Activated T-cell treated with anti-CD3 and anti-CD28 coated beads, Interleukin-2, amount 50 U/mL, for 4 hours (primary cell): Measurements from ENCODE around the gene NASP. TPM values are rescaled to one million over a fixed set of nuclear protein-coding genes. Genes with fewer than 3 reads are reported as not detected.
"Not testable (repeated sequence)": the region's sequence is repeated elsewhere in the genome, so short reads cannot be mapped to it uniquely, and the experiment has no call there.

ENCODE experiments used
- ATAC-seq, 2 donors: fragments of 200-7000 bp; cut with Tn5 transposase; one replicate each; pipeline ENCODE4 v1.10.0; 2021
- DNase-seq: peaks from one replicate; pipeline ENCODE4 v3.0.0-alpha.2; 2020
- H3K27me3 Mint-ChIP-seq: one replicate; pipeline ENCODE4 v1.8.0; 2021; ENCODE audit warnings: low read depth, mixed read lengths
- H3K36me3 Mint-ChIP-seq: one replicate; pipeline ENCODE4 v1.8.0; 2022; ENCODE audit warnings: mixed read lengths; ENCODE audit not compliant: insufficient read depth
- H3K4me1 Mint-ChIP-seq: one replicate; pipeline ENCODE4 v1.8.0; 2021; ENCODE audit warnings: low read depth, mixed read lengths
- H3K4me3 Mint-ChIP-seq: one replicate; pipeline ENCODE4 v1.8.0; 2021; ENCODE audit warnings: mild to moderate bottlenecking, moderate library complexity, mixed read lengths
- H3K9me3 Mint-ChIP-seq: one replicate; pipeline ENCODE4 v1.8.0; 2021; ENCODE audit warnings: mixed read lengths
- total RNA-seq, 3 donors: library from RNA; stranded (reverse); gene quantifications; one replicate each; pipeline ENCODE4 v1.2.1, GENCODE V29; 2021

NASP gene
- total RNA-seq, 3 donors from 2014 or later = 243 to 271 (median 268) TPM

- no peak for ATAC-seq
- no peaks in the 10 kb centered on the region for H3K27me3 Mint-ChIP-seq
- H3K4me3 Mint-ChIP-seq = peak overlapping the region; percentile 99
- peaks cover 2% of the 10 kb centered on the region for H3K36me3 Mint-ChIP-seq
- H3K9me3 Mint-ChIP-seq = no peaks in the 10 kb centered on the region
- peaks cover 31% of the 10 kb centered on the region for H3K4me1 Mint-ChIP-seq
- DNase-seq = no peak
Observed at GRCh38 chr1:45585496-45586075, 1.7 kb downstream of the NASP start.

- H3K4me1 Mint-ChIP-seq = peaks cover 33% of the 10 kb centered on the region
- DNase-seq (no peak), ATAC-seq (no peak)
- H3K36me3 Mint-ChIP-seq = peaks cover 5% of the 10 kb centered on the region
- H3K4me3 Mint-ChIP-seq = peak overlapping the region; percentile 99
- no peaks in the 10 kb centered on the region for H3K9me3 Mint-ChIP-seq
- H3K27me3 Mint-ChIP-seq = no peaks in the 10 kb centered on the region
Observed at GRCh38 chr1:45586769-45587168, 2.9 kb downstream of the NASP start.

DNA sequence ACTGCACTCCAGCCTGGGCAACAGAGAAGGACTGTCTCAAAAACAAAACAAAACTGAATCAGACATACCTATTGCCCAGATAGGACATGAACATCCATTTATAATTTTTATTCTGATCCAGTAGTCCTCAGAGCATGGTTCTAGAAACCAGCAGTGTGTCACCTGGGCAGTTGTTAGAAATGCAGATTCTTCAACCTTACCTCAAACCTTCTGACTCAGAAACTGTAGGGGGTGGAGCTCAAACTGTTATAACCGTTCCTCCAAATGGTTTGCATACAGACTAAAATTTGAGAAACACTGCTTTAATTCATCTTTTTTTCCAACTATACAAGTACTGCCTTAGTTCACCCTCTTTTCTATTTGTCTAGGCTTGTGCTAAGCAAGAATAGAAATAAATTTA is 6.0 kb downstream of the NASP start:
- DNase-seq (no peak), ATAC-seq (no peak)
- H3K27me3 Mint-ChIP-seq = no peaks in the 10 kb centered on the region
- no peaks in the 10 kb centered on the region for H3K9me3 Mint-ChIP-seq
- peaks cover 16% of the 10 kb centered on the region for H3K36me3 Mint-ChIP-seq
- H3K4me1 Mint-ChIP-seq = peaks cover 28% of the 10 kb centered on the region
- no peak overlapping the region for H3K4me3 Mint-ChIP-seq

GRCh38 chr1:45594412-45594811 is 10.6 kb downstream of the NASP start:
- H3K36me3 Mint-ChIP-seq = peaks cover 31% of the 10 kb centered on the region
- H3K4me1 Mint-ChIP-seq = peaks cover 17% of the 10 kb centered on the region
- H3K9me3 Mint-ChIP-seq = no peaks in the 10 kb centered on the region
- H3K4me3 Mint-ChIP-seq = no peak overlapping the region
- no peak for DNase-seq
- peak in 1 of 2 donors; percentile 27 for ATAC-seq
- no peaks in the 10 kb centered on the region for H3K27me3 Mint-ChIP-seq

GRCh38 chr1:45596765-45597164 is 12.9 kb downstream of the NASP start:
- not testable (repeated sequence) for ATAC-seq, H3K27me3 Mint-ChIP-seq, H3K9me3 Mint-ChIP-seq, H3K4me3 Mint-ChIP-seq, DNase-seq
- H3K36me3 Mint-ChIP-seq = peaks cover 35% of the 10 kb centered on the region
- peaks cover 27% of the 10 kb centered on the region for H3K4me1 Mint-ChIP-seq

- H3K4me1 Mint-ChIP-seq = peaks cover 37% of the 10 kb centered on the region
- ATAC-seq = no peak
Observed at GRCh38 chr1:45604239-45604638, 20.4 kb downstream of the NASP start.

DNA sequence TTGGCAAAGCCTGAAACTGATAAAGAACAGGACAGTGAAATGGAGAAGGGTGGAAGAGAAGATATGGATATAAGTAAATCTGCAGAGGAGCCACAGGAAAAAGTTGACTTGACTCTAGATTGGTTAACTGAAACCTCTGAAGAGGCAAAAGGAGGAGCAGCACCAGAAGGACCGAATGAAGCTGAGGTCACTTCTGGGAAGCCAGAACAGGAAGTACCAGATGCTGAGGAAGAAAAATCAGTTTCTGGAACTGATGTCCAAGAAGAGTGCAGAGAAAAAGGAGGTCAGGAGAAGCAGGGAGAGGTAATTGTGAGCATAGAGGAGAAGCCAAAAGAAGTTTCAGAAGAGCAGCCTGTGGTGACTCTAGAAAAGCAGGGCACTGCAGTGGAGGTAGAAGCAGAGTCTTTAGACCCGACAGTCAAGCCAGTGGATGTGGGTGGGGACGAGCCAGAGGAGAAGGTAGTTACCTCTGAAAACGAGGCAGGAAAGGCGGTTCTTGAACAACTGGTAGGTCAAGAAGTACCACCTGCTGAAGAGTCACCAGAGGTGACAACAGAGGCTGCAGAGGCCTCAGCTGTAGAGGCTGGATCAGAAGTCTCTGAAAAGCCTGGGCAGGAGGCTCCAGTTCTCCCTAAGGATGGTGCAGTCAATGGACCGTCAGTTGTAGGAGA is 23.7 kb downstream of the NASP start:
- no peaks in the 10 kb centered on the region for H3K9me3 Mint-ChIP-seq
- H3K27me3 Mint-ChIP-seq = no peaks in the 10 kb centered on the region
- H3K4me3 Mint-ChIP-seq = no peak overlapping the region
- H3K36me3 Mint-ChIP-seq = peaks cover 48% of the 10 kb centered on the region
- H3K4me1 Mint-ChIP-seq = peaks cover 20% of the 10 kb centered on the region
- DNase-seq (no peak), ATAC-seq (no peak)

More at GRCh38 chr1:45604239-45604638, 20.4 kb downstream of the NASP start:
- Mint-ChIP-seq H3K36me3 (peaks cover 40% of the 10 kb centered on the region), H3K9me3 (no peaks in the 10 kb centered on the region), H3K27me3 (no peaks in the 10 kb centered on the region), H3K4me3 (no peak overlapping the region)
- no peak for DNase-seq

DNA sequence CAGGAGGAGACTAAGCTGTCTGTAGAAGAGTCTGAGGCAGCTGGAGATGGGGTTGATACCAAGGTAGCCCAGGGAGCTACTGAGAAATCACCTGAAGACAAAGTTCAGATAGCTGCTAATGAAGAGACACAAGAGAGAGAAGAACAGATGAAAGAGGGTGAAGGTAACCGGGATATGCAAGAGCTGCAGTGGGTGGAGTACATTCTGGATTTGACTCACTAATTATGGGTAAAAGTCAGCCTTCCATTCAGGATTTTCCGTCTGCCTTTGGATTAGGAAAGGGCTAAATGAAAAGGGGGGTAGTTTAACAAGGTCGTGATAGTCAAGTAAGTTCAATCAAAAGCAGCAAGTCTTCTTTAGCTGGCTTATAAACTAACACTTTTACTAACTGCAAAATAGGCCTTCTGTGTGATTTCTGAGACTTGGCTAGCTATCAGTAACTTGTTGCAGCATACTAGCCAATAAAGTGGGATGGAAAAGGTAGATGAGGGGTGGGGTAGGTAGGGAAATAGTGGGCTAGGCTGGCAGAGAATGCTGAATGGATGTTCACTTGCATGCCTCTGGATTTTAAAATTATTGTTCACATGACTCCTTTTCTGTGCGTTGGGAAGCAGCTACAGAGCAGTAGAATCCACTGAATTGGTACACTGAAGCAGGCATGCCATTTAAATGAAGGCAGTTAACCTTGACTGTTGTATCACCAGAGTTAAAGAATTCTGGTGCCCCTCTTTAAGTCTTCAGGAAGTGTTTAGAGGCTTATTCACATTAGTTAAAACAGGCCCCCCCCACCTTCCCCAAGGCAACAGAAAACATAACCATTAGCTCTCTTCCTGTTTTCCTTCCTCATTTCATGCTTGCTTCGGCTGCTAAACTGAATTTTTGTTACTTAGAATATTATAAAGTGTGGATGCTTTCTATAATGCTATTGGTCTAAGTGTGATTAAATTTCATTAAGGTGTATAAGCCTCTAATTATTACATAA is 24.6 kb downstream of the NASP start:
- H3K27me3 Mint-ChIP-seq = no peaks in the 10 kb centered on the region
- peak in 1 of 2 donors; percentile 20 for ATAC-seq
- H3K4me3 Mint-ChIP-seq = no peak overlapping the region
- H3K36me3 Mint-ChIP-seq = peaks cover 50% of the 10 kb centered on the region
- no peaks in the 10 kb centered on the region for H3K9me3 Mint-ChIP-seq
- H3K4me1 Mint-ChIP-seq = peaks cover 20% of the 10 kb centered on the region
- DNase-seq = no peak

DNA sequence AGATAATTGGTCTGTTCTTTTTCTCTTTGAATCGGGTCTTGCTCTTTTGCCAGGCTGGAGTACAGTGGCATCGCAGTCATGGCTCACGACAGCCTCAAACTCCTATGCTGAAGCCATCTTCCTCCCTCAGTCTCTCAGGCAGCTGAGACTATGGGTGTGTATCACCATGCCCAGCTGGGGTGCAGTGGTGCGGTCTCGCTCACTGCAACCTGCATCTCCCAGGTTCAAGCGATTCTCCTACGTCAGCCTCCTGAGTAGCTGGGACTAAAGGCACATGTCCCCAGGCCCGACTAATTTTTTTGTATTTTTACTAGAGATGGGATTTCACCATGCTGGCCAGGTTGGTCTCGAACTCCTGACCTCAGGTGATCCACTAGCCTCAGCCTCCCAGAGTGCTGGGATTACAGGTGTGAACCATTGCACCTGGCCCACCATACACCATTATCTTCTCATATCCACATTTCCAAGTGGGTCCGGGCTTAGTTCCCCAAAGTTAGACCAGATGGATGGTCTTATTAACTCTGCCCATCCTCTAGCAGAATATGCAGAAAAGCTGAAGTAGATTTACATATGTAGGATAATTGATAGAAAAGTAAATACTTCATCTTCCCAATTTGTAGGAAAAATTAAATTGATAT is 26.9 kb downstream of the NASP start:
- H3K36me3 Mint-ChIP-seq = peaks cover 53% of the 10 kb centered on the region
- H3K27me3 Mint-ChIP-seq = no peaks in the 10 kb centered on the region
- peaks cover 19% of the 10 kb centered on the region for H3K4me1 Mint-ChIP-seq
- ATAC-seq = no peak
- no peaks in the 10 kb centered on the region for H3K9me3 Mint-ChIP-seq
- no peak for DNase-seq
- no peak overlapping the region for H3K4me3 Mint-ChIP-seq

GRCh38 chr1:45612941-45613579 is 29.2 kb downstream of the NASP start:
- H3K4me1 Mint-ChIP-seq = peaks cover 6% of the 10 kb centered on the region
- H3K27me3 Mint-ChIP-seq = no peaks in the 10 kb centered on the region
- H3K9me3 Mint-ChIP-seq = no peaks in the 10 kb centered on the region
- H3K4me3 Mint-ChIP-seq = no peak overlapping the region
- H3K36me3 Mint-ChIP-seq = peaks cover 53% of the 10 kb centered on the region
- ATAC-seq = no peak
- no peak for DNase-seq

- Mint-ChIP-seq H3K4me1 (no peaks in the 10 kb centered on the region), H3K36me3 (peaks cover 49% of the 10 kb centered on the region), H3K9me3 (no peaks in the 10 kb centered on the region)
Observed at GRCh38 chr1:45615885-45616284, 32.0 kb downstream of the NASP start.

GRCh38 chr1:45617618-45618017 is 33.8 kb downstream of the NASP start:
- ATAC-seq = no peak
- Mint-ChIP-seq H3K4me1 (no peaks in the 10 kb centered on the region), H3K9me3 (no peaks in the 10 kb centered on the region), H3K4me3 (no peak overlapping the region), H3K27me3 (no peaks in the 10 kb centered on the region), H3K36me3 (peaks cover 43% of the 10 kb centered on the region)
- DNase-seq = no peak

More at GRCh38 chr1:45615885-45616284, 32.0 kb downstream of the NASP start:
- H3K4me3 Mint-ChIP-seq = no peak overlapping the region
- H3K27me3 Mint-ChIP-seq = no peaks in the 10 kb centered on the region
- ATAC-seq (no peak), DNase-seq (no peak)

- H3K4me1 Mint-ChIP-seq = no peaks in the 10 kb centered on the region
- H3K4me3 Mint-ChIP-seq = no peak overlapping the region
- H3K9me3 Mint-ChIP-seq = no peaks in the 10 kb centered on the region
- no peaks in the 10 kb centered on the region for H3K27me3 Mint-ChIP-seq
- ATAC-seq (peak in 1 of 2 donors; percentile 7), DNase-seq (no peak)
- H3K36me3 Mint-ChIP-seq = peaks cover 45% of the 10 kb centered on the region
Observed at GRCh38 chr1:45619149-45619921, 35.5 kb downstream of the NASP start.
